Natural killer cell (primary cell): ENCODE results near the gene MYL5. TPM values are rescaled to one million over a fixed set of nuclear protein-coding genes. Genes with fewer than 3 reads are reported as not detected.
A peak's percentile ranks its signal among the peaks of the same experiment; 100 is the strongest.

ENCODE experiments used
- ATAC-seq, 3 donors: fragments of 150-1000 bp in 2 of 3; fragments of 200-7000 bp in 1 of 3; cut with Tn5 transposase; 1 replicate in 1 of 3; 2 replicates in 2 of 3; pipeline ENCODE4 v1.10.0; 2021; ENCODE audit warnings: mild to moderate bottlenecking in 2 of 3, moderate library complexity in 2 of 3
- DNase-seq, 2 donors: peaks; one replicate each; pipeline versions ENCODE4 v3.0.0 to v3.0.0-alpha.2; 2013 to 2021; ENCODE audit warnings: mixed read lengths in 1 of 2
- H3K27ac ChIP-seq: one replicate; pipeline ENCODE4 v1.5.1; 2013; ENCODE audit warnings: mild to moderate bottlenecking, low read length
- H3K27me3 ChIP-seq: one replicate; pipeline ENCODE4 v1.6.1; 2013; ENCODE audit warnings: low read length; ENCODE audit not compliant: control insufficient read depth, insufficient read depth
- H3K36me3 ChIP-seq: one replicate; pipeline ENCODE4 v1.6.1; 2013; ENCODE audit warnings: low read length; ENCODE audit not compliant: control insufficient read depth, insufficient read depth
- H3K4me1 ChIP-seq: one replicate; pipeline ENCODE4 v1.6.1; 2013; ENCODE audit warnings: low read length; ENCODE audit not compliant: control insufficient read depth, insufficient read depth
- H3K4me3 ChIP-seq: one replicate; pipeline ENCODE4 v1.5.1; 2013; ENCODE audit warnings: low read length
- H3K9me3 ChIP-seq: one replicate; pipeline ENCODE4 v1.6.1; 2013; ENCODE audit warnings: low read length; ENCODE audit not compliant: control insufficient read depth, insufficient read depth
- H3K27ac Mint-ChIP-seq, 2 donors: one replicate each; pipeline ENCODE4 v1.8.0; 2022; ENCODE audit warnings: mild to moderate bottlenecking in 2 of 2, mixed read lengths in 2 of 2, moderate library complexity in 1 of 2
- H3K27me3 Mint-ChIP-seq, 2 donors: one replicate each; pipeline ENCODE4 v1.8.0; 2022; ENCODE audit warnings: low read depth in 2 of 2, mixed read lengths in 2 of 2
- H3K36me3 Mint-ChIP-seq: one replicate; pipeline ENCODE4 v1.8.0; 2022; ENCODE audit warnings: mixed read lengths
- H3K4me1 Mint-ChIP-seq, 2 donors: one replicate each; pipeline ENCODE4 v1.8.0; 2022; ENCODE audit warnings: mixed read lengths in 2 of 2
- H3K4me3 Mint-ChIP-seq: one replicate; pipeline ENCODE4 v1.8.0; 2022; ENCODE audit warnings: mild to moderate bottlenecking, moderate library complexity, mixed read lengths
- H3K9me3 Mint-ChIP-seq, 2 donors: one replicate each; pipeline ENCODE4 v1.8.0; 2022; ENCODE audit warnings: mixed read lengths in 2 of 2
- CTCF ChIP-seq: fragments of 200-600 bp; IDR thresholded peaks from one replicate; pipeline ENCODE4 v1.8.0; 2022; ENCODE audit warnings: antibody characterized with exemption
- WGBS: methylation state at CpG from one replicate; pipeline ENCODE4 v1.1.7; 2013; ENCODE audit warnings: missing lambda C conversion rate; ENCODE audit not compliant: insufficient coverage; 5-methylcytosine and 5-hydroxymethylcytosine counted together
- intact Hi-C: fragments of 100-400 bp; cut with micrococcal nuclease; formaldehyde crosslinking; loops from one replicate; pipeline ENCODE4 v1.14.2; 2022
- total RNA-seq, 4 donors: library from RNA; stranded (reverse); fragments of 120-200 nt in 1 of 4; gene quantifications; one replicate each; pipeline versions ENCODE4 v1.2.3 to v1.2.4, GENCODE V29; 2013 to 2022

Gene MYL5
- total RNA-seq, 3 donors from 2014 or later (not counting 1 experiment from before 2014, with no cell fraction given) = 23.4 to 39.5 (median 30.1) TPM

GRCh38 chr4:686413-687040, 12.2 kb downstream of the MYL5 start:
- H3K27ac Mint-ChIP-seq = no peak overlapping the region
- no peaks in the 10 kb centered on the region for H3K27me3 ChIP-seq
- no peaks in the 10 kb centered on the region for H3K27me3 Mint-ChIP-seq
- H3K4me1 Mint-ChIP-seq = peaks cover 10 to 32% of the 10 kb centered on the region in 2 donors
- no peak for TF ChIP-seq CTCF
- H3K4me3 ChIP-seq = no peak overlapping the region
- peaks cover 44% of the 10 kb centered on the region for H3K4me1 ChIP-seq
- no peaks in the 10 kb centered on the region for H3K36me3 ChIP-seq
- no peaks in the 10 kb centered on the region for H3K36me3 Mint-ChIP-seq
- intact Hi-C loops = no loop called here
- no peak for DNase-seq
- no peaks in the 10 kb centered on the region for H3K9me3 Mint-ChIP-seq
- no peak for ATAC-seq
- H3K9me3 ChIP-seq = no peaks in the 10 kb centered on the region
- H3K27ac ChIP-seq = no peak overlapping the region
- 92% methylated on average over 31 of the region's 31 CpGs for WGBS
- no peak overlapping the region for H3K4me3 Mint-ChIP-seq

- no peak for TF ChIP-seq CTCF
- Histone ChIP-seq H3K27ac (peak overlapping the region; percentile 30), H3K9me3 (no peaks in the 10 kb centered on the region), H3K4me1 (peaks cover 44% of the 10 kb centered on the region), H3K36me3 (no peaks in the 10 kb centered on the region), H3K27me3 (no peaks in the 10 kb centered on the region), H3K4me3 (no peak overlapping the region)
- Mint-ChIP-seq H3K4me1 (peaks cover 10 to 32% of the 10 kb centered on the region in 2 donors), H3K36me3 (no peaks in the 10 kb centered on the region), H3K9me3 (no peaks in the 10 kb centered on the region), H3K4me3 (peak overlapping the region; percentile 57), H3K27me3 (no peaks in the 10 kb centered on the region), H3K27ac (peak overlapping the region in 1 of 2 donors; percentile 82)
- intact Hi-C loops = no loop called here
- 92% methylated on average over 38 of the region's 38 CpGs for WGBS
- DNase-seq (no peak), ATAC-seq (peak in 2 of 3 donors; percentile 22 to 59)
Measured at GRCh38 chr4:687048-687970, 13.0 kb downstream of the MYL5 start.

GRCh38 chr4:687971-688853, 13.9 kb downstream of the MYL5 start:
- Histone ChIP-seq H3K27ac (peak overlapping the region; percentile 47), H3K4me1 (peaks cover 43% of the 10 kb centered on the region), H3K4me3 (peak overlapping the region; percentile 44), H3K27me3 (no peaks in the 10 kb centered on the region), H3K9me3 (no peaks in the 10 kb centered on the region), H3K36me3 (no peaks in the 10 kb centered on the region)
- Mint-ChIP-seq H3K36me3 (no peaks in the 10 kb centered on the region), H3K27ac (peak overlapping the region in 1 of 2 donors; percentile 82), H3K27me3 (no peaks in the 10 kb centered on the region), H3K4me3 (peak overlapping the region; percentile 57), H3K9me3 (no peaks in the 10 kb centered on the region), H3K4me1 (peaks cover 10 to 27% of the 10 kb centered on the region in 2 donors)
- TF ChIP-seq CTCF = no peak
- WGBS = 85% methylated on average over 26 of the region's 26 CpGs
- DNase-seq (no peak), ATAC-seq (peak in 1 of 3 donors; percentile 16)
- intact Hi-C loops = no loop called here
